GM12878 (cell line): ENCODE data around the gene HAGHL. TPM values are rescaled to one million over a fixed set of nuclear protein-coding genes. Genes with fewer than 3 reads are reported as not detected.

Source experiments
- ATAC-seq: fragments of 200-7000 bp; cut with Tn5 transposase; 3 replicates; pipeline ENCODE4 v1.9.1; 2020; ENCODE audit warnings: mild to moderate bottlenecking, moderate library complexity
- BruUV-seq: library from RNA; stranded (reverse); fragments of 400-500 nt; replicated peaks from 2 replicates; lab custom pipeline; 2021; lab: Mats Ljungman, UMichigan
- CTCF ChIA-PET: fragments of 300-600 bp; sonication (Branson Sonifier 250); formaldehyde crosslinking; extraction: SDS; loops from one replicate; lab custom pipeline; 2021; ENCODE audit warnings: inconsistent platforms; lab: Yijun Ruan, JAX
- POLR2A ChIA-PET: fragments of 350-600 bp; formaldehyde crosslinking; extraction: SDS; loops from one replicate; lab custom pipeline; 2021; ENCODE audit warnings: inconsistent platforms; lab: Charles Lee
- RAD21 ChIA-PET: fragments of 300-600 bp; sonication (Branson Sonifier 250); formaldehyde crosslinking; loops from one replicate; lab custom pipeline; 2023; ENCODE audit warnings: antibody characterized with exemption; ENCODE audit not compliant: unreplicated experiment; lab: Charles Lee
- SMC1A ChIA-PET: fragments of 300-600 bp; sonication (Branson Sonifier 250); formaldehyde crosslinking; loops from one replicate; lab custom pipeline; 2023; ENCODE audit not compliant: unreplicated experiment, uncharacterized antibody; lab: Charles Lee
- DNase-seq: peaks from one replicate; pipeline ENCODE4 v3.0.0-alpha.2; 2011; ENCODE audit warnings: low read depth, low spot score
- FAIRE-seq: peaks from 3 replicates; lab custom pipeline; 2011; peaks lifted over from hg19 to GRCh38; lab: Jason Lieb, UNC
- H2AFZ ChIP-seq: 2 replicates; pipeline ENCODE4 v1.6.0; 2011; ENCODE audit warnings: low read depth, low read length, control low read depth; ENCODE audit not compliant: control insufficient read depth
- H3K27ac ChIP-seq: 2 replicates; pipeline ENCODE4 v1.5.1; 2011; ENCODE audit warnings: control low read depth; ENCODE audit not compliant: control insufficient read depth, insufficient read depth
- H3K27me3 ChIP-seq, 2 experiments: replicated peaks in 1 of 2; 2 replicates each; pipeline versions ENCODE4 v1.6.0 to v1.6.1; 2011; ENCODE audit warnings: low read length in 1 of 2; ENCODE audit not compliant: control insufficient read depth in 2 of 2, insufficient read depth in 2 of 2
- H3K36me3 ChIP-seq, 2 experiments: 2 replicates each; pipeline ENCODE4 v1.5.1; 2011; ENCODE audit warnings: low read length in 1 of 2; ENCODE audit not compliant: control insufficient read depth in 2 of 2, insufficient read depth in 2 of 2
- H3K4me1 ChIP-seq: 2 replicates; pipeline ENCODE4 v1.6.1; 2011; ENCODE audit warnings: mild to moderate bottlenecking, low read length, moderate library complexity, mixed read lengths; ENCODE audit not compliant: control insufficient read depth, insufficient read depth
- H3K4me2 ChIP-seq: 2 replicates; pipeline ENCODE4 v1.6.0; 2011; ENCODE audit warnings: control low read depth; ENCODE audit not compliant: control insufficient read depth, insufficient read depth
- H3K4me3 ChIP-seq: fragments of 200-600 bp; sonication (generic); 2 replicates; pipeline ENCODE4 v1.5.1; 2016
- H3K79me2 ChIP-seq: 2 replicates; pipeline ENCODE4 v1.6.0; 2011; ENCODE audit warnings: low read length; ENCODE audit not compliant: control insufficient read depth, insufficient read depth
- H3K9ac ChIP-seq: 2 replicates; pipeline ENCODE4 v1.8.0; 2011; ENCODE audit warnings: low read length, control low read depth, mixed read lengths; ENCODE audit not compliant: control insufficient read depth, insufficient read depth
- H3K9me3 ChIP-seq: replicated peaks from 3 replicates; pipeline ENCODE4 v1.5.1; 2011; ENCODE audit warnings: mild to moderate bottlenecking, low read length; ENCODE audit not compliant: control insufficient read depth, insufficient read depth
- H4K20me1 ChIP-seq: 2 replicates; pipeline ENCODE4 v1.6.0; 2011; ENCODE audit not compliant: control insufficient read depth, insufficient read depth
- GATAD2B ChIP-seq: fragments of 450-650 bp; conservative IDR thresholded peaks from 2 replicates; pipeline ENCODE4 v1.6.1; 2017; ENCODE audit warnings: low read depth, mild to moderate bottlenecking, moderate library complexity
- LARP7 ChIP-seq: fragments of 450-650 bp; IDR thresholded peaks from 2 replicates; pipeline ENCODE4 v1.6.1; 2017; ENCODE audit warnings: mild to moderate bottlenecking
- NFXL1 ChIP-seq: fragments of 450-650 bp; IDR thresholded peaks from 2 replicates; pipeline ENCODE4 v1.6.1; 2017; ENCODE audit warnings: antibody characterized with exemption, mild to moderate bottlenecking, borderline replicate concordance
- NR2C1 ChIP-seq: fragments of 450-650 bp; IDR thresholded peaks from 2 replicates; pipeline ENCODE4 v1.6.1; 2017; ENCODE audit warnings: antibody characterized with exemption, mild to moderate bottlenecking, moderate library complexity
- ZNF592 ChIP-seq: fragments of 450-650 bp; IDR thresholded peaks from 2 replicates; pipeline ENCODE4 v1.6.1; 2017; ENCODE audit warnings: mild to moderate bottlenecking, moderate library complexity
- ZZZ3 ChIP-seq: IDR thresholded peaks from 2 replicates; pipeline ENCODE4 v1.6.1; 2011; ENCODE audit warnings: low read depth; ENCODE audit not compliant: control insufficient read depth, insufficient read length
- WGBS: methylation state at CpG from one replicate; pipeline ENCODE4 v1.1.6; 2016; ENCODE audit warnings: low lambda C conversion rate; ENCODE audit not compliant: insufficient replicate concordance, insufficient coverage; ENCODE audit errors: missing lambda C conversion rate; 5-methylcytosine and 5-hydroxymethylcytosine counted together
- in situ Hi-C: fragments of 300-500 bp; cut with MboI; formaldehyde crosslinking; loops from 9 replicates; pipeline ENCODE4 v1.14.3; 2018; ENCODE audit warnings: mixed read lengths
- intact Hi-C: fragments of 100-400 bp; cut with micrococcal nuclease; formaldehyde crosslinking; loops from one replicate; pipeline ENCODE4 v1.14.2; 2022; ENCODE audit not compliant: unreplicated experiment
- polyA plus RNA-seq, 11 experiments: library from polyadenylated mRNA; depleted of rRNA in 4 of 11; unstranded in 6 of 11; stranded (reverse) in 5 of 11; fragments of >200 nt; fragmentation: Nextera tagmentation in 4 of 11; fragmentation: Illumina TruSeq in 1 of 11; extraction: Ambion mirVana in 4 of 11; extraction: Trizol in 1 of 11; gene quantifications; 1 replicate in 1 of 11; 2 replicates in 10 of 11; pipeline versions ENCODE4 v1.2.1 to v1.2.3, GENCODE V29; 2011 to 2016; ENCODE audit warnings: inconsistent platforms in 2 of 11, missing spikeins in 2 of 11, low read depth in 1 of 11
- total RNA-seq, 4 experiments: library from RNA; depleted of rRNA in 3 of 4; stranded (reverse); fragments of >200 nt in 3 of 4; fragmentation: Illumina TruSeq in 1 of 4; extraction: Trizol in 1 of 4; gene quantifications; 2 replicates each; pipeline versions ENCODE4 v1.2.1 to v1.2.3, GENCODE V29; 2013 to 2021

The HAGHL gene
- total and polyA plus RNA-seq, 10 of the 15 experiments (the other 5 are each of a cell fraction or from before 2014, with no cell fraction given), result 0.23 to 44.6 (median 16.4) TPM

GRCh38 chr16:708019-708418, 18.9 kb upstream of the HAGHL start:
- Histone ChIP-seq H3K9ac (no peak overlapping the region), H3K79me2 (no peaks in the 10 kb centered on the region), H3K27me3 (peaks cover 0 to 5% of the 10 kb centered on the region in 2 experiments; a peak in 2 of 4 replicates), H4K20me1 (no peaks in the 10 kb centered on the region), H3K27ac (no peak overlapping the region), H3K9me3 (no peaks in the 10 kb centered on the region), H3K4me2 (no peak overlapping the region), H3K4me3 (no peak overlapping the region), H3K4me1 (no peaks in the 10 kb centered on the region), H2AFZ (no peak overlapping the region), H3K36me3 (no peaks in the 10 kb centered on the region)
- ATAC-seq (no peak), FAIRE-seq (no peak), DNase-seq (no peak)
- no TSS peak for BruUV-seq
- intact Hi-C loops (no loop called here), in situ Hi-C loops (no loop called here)
- TF ChIP-seq GATAD2B (no peak), NFXL1 (0 out of 2 replicates have a peak, but pooled peaks have one; percentile 34)
- SMC1A ChIA-PET, result no interaction called here
- CTCF ChIA-PET, result no interaction called here
- 15% methylated on average over 3 of the region's 3 CpGs for WGBS
- RAD21 ChIA-PET, result no interaction called here
- POLR2A ChIA-PET, result no interaction called here

- ATAC-seq, result no peak
- no TSS peak for BruUV-seq
- POLR2A ChIA-PET, result no interaction called here
- H3K79me2 ChIP-seq, result no peaks in the 10 kb centered on the region
- no peak overlapping the region for H3K27ac ChIP-seq
- H3K9me3 ChIP-seq, result no peaks in the 10 kb centered on the region
- TF ChIP-seq LARP7 (no peak), ZZZ3 (no peak), ZNF592 (no peak), NFXL1 (0 out of 2 replicates have a peak, but pooled peaks have one; percentile 83), NR2C1 (no peak)
- TF ChIP-seq, all 136 proteins: peak for 1
- 25% methylated on average over 3 of the region's 4 CpGs for WGBS
- H3K36me3 ChIP-seq, result no peaks in the 10 kb centered on the region
- no peak overlapping the region for H2AFZ ChIP-seq
- DNase-seq, result no peak
- ChIA-PET CTCF (interaction anchor here (1.0 kb wide), 1 partner anchor 13 kb away, joined by 5 read pairs; no protein-coding TSS in a partner anchor), RAD21 (no interaction called here), SMC1A (no interaction called here)
- intact Hi-C loops, result no loop called here
- FAIRE-seq, result no peak
- H3K9ac ChIP-seq, result no peak overlapping the region
- H4K20me1 ChIP-seq, result no peaks in the 10 kb centered on the region
- in situ Hi-C loops, result no loop called here
- H3K27me3 ChIP-seq, result peaks cover 0 to 3% of the 10 kb centered on the region in 2 experiments; a peak in 2 of 4 replicates
- no peak overlapping the region for H3K4me2 ChIP-seq
- no peaks in the 10 kb centered on the region for H3K4me1 ChIP-seq
- H3K4me3 ChIP-seq, result no peak overlapping the region
These were observed 17.9 kb upstream of the HAGHL start for GRCh38 chr16:708959-709358.
